ENCODE data around the gene LIN52. TPM values are rescaled to one million over a fixed set of nuclear protein-coding genes. Genes with fewer than 3 reads are reported as not detected.

LIN52 gene
- total and polyA plus RNA-seq, 2 donors (not counting 3 experiments of a cell fraction or from before 2014, with no cell fraction given), result 6.6 to 9.7 TPM

GRCh38 chr14:74109369-74109768, 24.6 kb downstream of the LIN52 start:
- POLR2A ChIA-PET, result no interaction called here

More at GRCh38 chr14:74109369-74109768, 24.6 kb downstream of the LIN52 start:
- dilution Hi-C loops (cut with MboI; ENCODE audit: extremely low pct_ligation_motif_present, low sequenced_read_pairs), result no loop called here
- Histone ChIP-seq H3K36me3 (ENCODE audit: control insufficient read depth in 2 of 2, extremely low read depth in 1 of 2, insufficient read depth in 2 of 2, low read length in 2 of 2) (no peaks in the 10 kb centered on the region), H4K20me1 (replicated peaks; ENCODE audit: control insufficient read depth, extremely low read depth, insufficient read depth, low read length) (no peaks in the 10 kb centered on the region), H3K4me3 (replicated peaks in 1 of 3; ENCODE audit: insufficient read depth in 1 of 3, low read depth in 1 of 3, low read length in 3 of 3) (no peak overlapping the region), H3K9me3 (replicated peaks; ENCODE audit: control insufficient read depth, insufficient read depth, low read length) (no peaks in the 10 kb centered on the region), H3K9ac (replicated peaks; ENCODE audit: extremely low read depth, insufficient read depth, low read length) (no peak overlapping the region), H3K9me1 (replicated peaks; ENCODE audit: control insufficient read depth, extremely low read depth, insufficient read depth, low read length) (no peaks in the 10 kb centered on the region), H3K27ac (ENCODE audit: insufficient read depth, low read depth, low read length) (no peak overlapping the region), H2AFZ (ENCODE audit: low read depth, low read length) (no peak overlapping the region), H3K27me3 (ENCODE audit: control insufficient read depth in 2 of 2, insufficient read depth in 2 of 2, low read length in 2 of 2) (no peaks in the 10 kb centered on the region), H3K79me2 (ENCODE audit: control insufficient read depth, insufficient read depth, low read length) (no peaks in the 10 kb centered on the region), H3K4me2 (ENCODE audit: insufficient read depth, low read length) (no peak overlapping the region), H3K4me1 (ENCODE audit: control insufficient read depth, extremely low read depth, insufficient read depth, low read length) (no peaks in the 10 kb centered on the region)
- intact Hi-C loops (cut with micrococcal nuclease), result no loop called here
- BruUV-seq (replicated peaks), result no TSS peak
- CTCF ChIA-PET, result interaction anchor here (3.5 kb wide), 1 partner anchor 142 kb away, joined by 25 read pairs; no protein-coding TSS in a partner anchor
- FAIRE-seq (no peak), DNase-seq (ENCODE audit: low read depth, low spot score) (no peak)
- TF ChIP-seq, protein P1, sequence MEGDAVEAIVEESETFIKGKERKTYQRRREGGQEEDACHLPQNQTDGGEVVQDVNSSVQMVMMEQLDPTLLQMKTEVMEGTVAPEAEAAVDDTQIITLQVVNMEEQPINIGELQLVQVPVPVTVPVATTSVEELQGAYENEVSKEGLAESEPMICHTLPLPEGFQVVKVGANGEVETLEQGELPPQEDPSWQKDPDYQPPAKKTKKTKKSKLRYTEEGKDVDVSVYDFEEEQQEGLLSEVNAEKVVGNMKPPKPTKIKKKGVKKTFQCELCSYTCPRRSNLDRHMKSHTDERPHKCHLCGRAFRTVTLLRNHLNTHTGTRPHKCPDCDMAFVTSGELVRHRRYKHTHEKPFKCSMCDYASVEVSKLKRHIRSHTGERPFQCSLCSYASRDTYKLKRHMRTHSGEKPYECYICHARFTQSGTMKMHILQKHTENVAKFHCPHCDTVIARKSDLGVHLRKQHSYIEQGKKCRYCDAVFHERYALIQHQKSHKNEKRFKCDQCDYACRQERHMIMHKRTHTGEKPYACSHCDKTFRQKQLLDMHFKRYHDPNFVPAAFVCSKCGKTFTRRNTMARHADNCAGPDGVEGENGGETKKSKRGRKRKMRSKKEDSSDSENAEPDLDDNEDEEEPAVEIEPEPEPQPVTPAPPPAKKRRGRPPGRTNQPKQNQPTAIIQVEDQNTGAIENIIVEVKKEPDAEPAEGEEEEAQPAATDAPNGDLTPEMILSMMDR (IDR thresholded peaks at IDR 0.05; ENCODE audit: extremely low read depth in 1 of 2, insufficient read depth in 1 of 2, low read depth in 1 of 2, low read length in 2 of 2), result no peak
- no peak for TF ChIP-seq EZH2 (IDR thresholded peaks at IDR 0.05; ENCODE audit: borderline replicate concordance, low read depth, low read length, severe bottlenecking)
- TF ChIP-seq POLR2A (IDR thresholded peaks at IDR 0.05; ENCODE audit: low read depth, low read length), result no peak
- TF ChIP-seq JUN (IDR thresholded peaks at IDR 0.05; ENCODE audit: borderline replicate concordance, insufficient read depth, insufficient read length, low read depth), result no peak
- no peak for TF ChIP-seq FOS (IDR thresholded peaks at IDR 0.05; ENCODE audit: borderline replicate concordance, insufficient read depth, low read length)
- no peak for TF ChIP-seq MYC (IDR thresholded peaks at IDR 0.05; ENCODE audit: low read depth, low read length)

Measured in endothelial cell of umbilical vein (primary cell).